H1 (cell line): ENCODE data around the gene ANO2. TPM values are rescaled to one million over a fixed set of nuclear protein-coding genes. Genes with fewer than 3 reads are reported as not detected.

ENCODE experiments used
- CTCF ChIA-PET: fragments of 300-600 bp; sonication (Branson Sonifier 250); formaldehyde crosslinking; loops from one replicate; lab custom pipeline; 2021; ENCODE audit not compliant: partially characterized antibody; lab: Charles Lee
- POLR2A ChIA-PET: fragments of 300-600 bp; sonication (Branson Sonifier 250); formaldehyde crosslinking; loops from one replicate; lab custom pipeline; 2021; ENCODE audit warnings: inconsistent platforms; ENCODE audit not compliant: partially characterized antibody; lab: Charles Lee
- DNase-seq, 2 experiments: peaks; one replicate each; pipeline versions ENCODE4 v3.0.0 to v3.0.0-alpha.2; 2010 to 2022; ENCODE audit warnings: low spot score in 2 of 2, low read depth in 1 of 2, mixed read lengths in 1 of 2
- FAIRE-seq: peaks from 2 replicates; lab custom pipeline; 2011; peaks lifted over from hg19 to GRCh38; lab: Jason Lieb, UNC
- H2AFZ ChIP-seq: 2 replicates; pipeline ENCODE4 v1.8.1; 2012; ENCODE audit warnings: low read length, inconsistent platforms
- H2AK5ac ChIP-seq: 2 replicates; pipeline ENCODE4 v1.6.1; 2013; ENCODE audit warnings: low read depth, low read length
- H2BK120ac ChIP-seq: replicated peaks from 2 replicates; pipeline ENCODE3; 2013; ENCODE audit warnings: low read depth, low read length, inconsistent platforms
- H2BK12ac ChIP-seq: 2 replicates; pipeline ENCODE4 v1.6.1; 2013; ENCODE audit warnings: low read depth, low read length
- H2BK15ac ChIP-seq: 2 replicates; pipeline ENCODE4 v1.6.1; 2013; ENCODE audit warnings: low read length
- H2BK20ac ChIP-seq: 2 replicates; pipeline ENCODE4 v1.6.1; 2013; ENCODE audit warnings: low read length
- H2BK5ac ChIP-seq: 2 replicates; pipeline ENCODE4 v1.6.1; 2013; ENCODE audit warnings: low read depth, low read length
- H3K14ac ChIP-seq: 2 replicates; pipeline ENCODE4 v1.6.1; 2013; ENCODE audit warnings: inconsistent platforms; ENCODE audit not compliant: insufficient read length
- H3K18ac ChIP-seq: 2 replicates; pipeline ENCODE4 v1.6.1; 2013; ENCODE audit warnings: low read length; ENCODE audit errors: extremely low read depth
- H3K23ac ChIP-seq: 2 replicates; pipeline ENCODE4 v1.6.1; 2013; ENCODE audit warnings: inconsistent platforms; ENCODE audit not compliant: insufficient read length
- H3K23me2 ChIP-seq: 2 replicates; pipeline ENCODE4 v1.6.1; 2013; ENCODE audit warnings: low read depth, low read length
- H3K27ac ChIP-seq: 2 replicates; pipeline ENCODE4 v1.6.1; 2011; ENCODE audit warnings: low read depth, low read length, inconsistent platforms
- H3K27me3 ChIP-seq, 4 experiments: replicated peaks in 1 of 4; 1 replicate in 1 of 4; 2 replicates in 3 of 4; pipeline versions ENCODE4 v1.6.1 to v1.8.1; 2011 to 2013; ENCODE audit warnings: low read length in 3 of 4, mild to moderate bottlenecking in 3 of 4, inconsistent platforms in 2 of 4, mixed read lengths in 2 of 4, moderate library complexity in 1 of 4; ENCODE audit not compliant: control insufficient read depth in 3 of 4, insufficient read depth in 3 of 4; ENCODE audit errors: extremely low read depth in 1 of 4
- H3K36me3 ChIP-seq, 4 experiments: 2 replicates each; pipeline versions ENCODE4 v1.6.1 to v1.8.1; 2011 to 2013; ENCODE audit warnings: mild to moderate bottlenecking in 4 of 4, low read length in 3 of 4, moderate library complexity in 2 of 4, control low read depth in 1 of 4, inconsistent platforms in 1 of 4; ENCODE audit not compliant: insufficient read depth in 4 of 4, control insufficient read depth in 2 of 4
- H3K4ac ChIP-seq: replicated peaks from 2 replicates; pipeline ENCODE3; 2013; ENCODE audit warnings: low read length, low read depth, mixed read lengths, inconsistent platforms; ENCODE audit not compliant: insufficient read length
- H3K4me1 ChIP-seq, 4 experiments: replicated peaks in 1 of 4; 1 replicate in 1 of 4; 2 replicates in 3 of 4; pipeline versions ENCODE4 v1.6.1 to v1.8.1; 2011 to 2013; ENCODE audit warnings: low read length in 3 of 4, inconsistent platforms in 2 of 4, mixed read lengths in 1 of 4; ENCODE audit not compliant: insufficient read depth in 4 of 4, control insufficient read depth in 3 of 4
- H3K4me2 ChIP-seq, 2 experiments: 2 replicates each; pipeline versions ENCODE4 v1.6.1 to v1.8.1; 2011 to 2013; ENCODE audit warnings: low read depth in 2 of 2, low read length in 2 of 2, control low read depth in 1 of 2, inconsistent platforms in 1 of 2, mild to moderate bottlenecking in 1 of 2; ENCODE audit not compliant: insufficient read depth in 1 of 2
- H3K4me3 ChIP-seq, 4 experiments: fragments of 200-600, 300-600 bp in 1 of 4; sonication (generic), shearing (Covaris generic), sonication (Bioruptor Twin) in 1 of 4; 2 replicates each; pipeline versions ENCODE4 v1.5.1 to v1.8.1; 2011 to 2016; ENCODE audit warnings: low read length in 4 of 4, low read depth in 3 of 4, control low read depth in 2 of 4, inconsistent platforms in 2 of 4, mild to moderate bottlenecking in 2 of 4, mixed read lengths in 1 of 4, moderate library complexity in 1 of 4; ENCODE audit not compliant: insufficient read depth in 2 of 4; ENCODE audit errors: extremely low read depth in 1 of 4
- H3K56ac ChIP-seq: replicated peaks from 2 replicates; pipeline ENCODE3; 2013; ENCODE audit warnings: low read depth, mild to moderate bottlenecking, mixed read lengths, low read length, inconsistent platforms; ENCODE audit not compliant: insufficient read length
- H3K79me1 ChIP-seq: 2 replicates; pipeline ENCODE4 v1.6.1; 2013; ENCODE audit warnings: low read depth, low read length, control low read depth
- H3K79me2 ChIP-seq, 2 experiments: 2 replicates each; pipeline versions ENCODE4 v1.6.1 to v1.8.1; 2012 to 2013; ENCODE audit warnings: low read length in 2 of 2, mild to moderate bottlenecking in 2 of 2, inconsistent platforms in 1 of 2; ENCODE audit not compliant: insufficient read depth in 2 of 2, control insufficient read depth in 1 of 2
- H3K9ac ChIP-seq, 4 experiments: replicated peaks in 1 of 4; 1 replicate in 1 of 4; 2 replicates in 3 of 4; pipeline versions ENCODE4 v1.6.1 to v1.8.1; 2011 to 2013; ENCODE audit warnings: low read depth in 3 of 4, low read length in 3 of 4, control low read depth in 2 of 4, mild to moderate bottlenecking in 2 of 4, moderate library complexity in 2 of 4, inconsistent platforms in 1 of 4; ENCODE audit errors: extremely low read depth in 1 of 4
- H3K9me3 ChIP-seq, 2 experiments: 2 replicates each; pipeline versions ENCODE4 v1.6.1 to v1.8.1; 2012 to 2013; ENCODE audit warnings: mild to moderate bottlenecking in 2 of 2, moderate library complexity in 2 of 2, control low read depth in 1 of 2, inconsistent platforms in 1 of 2, low read depth in 1 of 2, low read length in 1 of 2, mixed read lengths in 1 of 2; ENCODE audit not compliant: insufficient read depth in 2 of 2
- H4K20me1 ChIP-seq, 2 experiments: replicated peaks in 1 of 2; 2 replicates each; pipeline versions ENCODE3 to v1.8.1; 2011 to 2013; ENCODE audit warnings: inconsistent platforms in 2 of 2, low read length in 2 of 2, mild to moderate bottlenecking in 1 of 2; ENCODE audit not compliant: insufficient read depth in 2 of 2, control insufficient read depth in 1 of 2
- H4K5ac ChIP-seq: 2 replicates; pipeline ENCODE4 v1.6.1; 2013; ENCODE audit warnings: low read length, low read depth, mixed read lengths, inconsistent platforms; ENCODE audit not compliant: insufficient read length
- H4K8ac ChIP-seq: 2 replicates; pipeline ENCODE4 v1.8.0; 2013; ENCODE audit warnings: mild to moderate bottlenecking, moderate library complexity, low read length, inconsistent platforms; ENCODE audit not compliant: insufficient read depth; ENCODE audit errors: extremely low read depth
- H4K91ac ChIP-seq: replicated peaks from 2 replicates; pipeline ENCODE3; 2013; ENCODE audit warnings: low read length, mixed read lengths, inconsistent platforms; ENCODE audit not compliant: insufficient read length
- ATF3 ChIP-seq: IDR thresholded peaks from 2 replicates; pipeline ENCODE4 v1.6.1; 2011; ENCODE audit warnings: low read depth, mild to moderate bottlenecking, low read length; ENCODE audit not compliant: insufficient read depth
- BACH1 ChIP-seq: IDR thresholded peaks from 2 replicates; pipeline ENCODE4 v1.6.1; 2012; ENCODE audit warnings: low read length, improper control_type of control experiment
- BRCA1 ChIP-seq: IDR thresholded peaks from 2 replicates; pipeline ENCODE4 v1.6.1; 2012; ENCODE audit warnings: low read depth, low read length, improper control_type of control experiment
- CBX5 ChIP-seq: fragments of 300-800, 300-1000 bp; sonication (generic); IDR thresholded peaks from 2 replicates; pipeline ENCODE4 v1.7.1; 2016; ENCODE audit warnings: antibody characterized with exemption, low read length, low read depth
- EZH2 ChIP-seq: fragments of 200-600 bp; sonication (generic); IDR thresholded peaks from 2 replicates; pipeline ENCODE4 v1.7.1; 2012; ENCODE audit warnings: low read depth, mild to moderate bottlenecking, moderate library complexity, low read length, inconsistent platforms; ENCODE audit not compliant: severe bottlenecking
- GTF2F1 ChIP-seq: IDR thresholded peaks from 2 replicates; pipeline ENCODE4 v1.6.1; 2012; ENCODE audit warnings: low read depth, low read length, improper control_type of control experiment, borderline replicate concordance
- HDAC6 ChIP-seq: IDR thresholded peaks from one replicate; pipeline ENCODE4 v1.7.1; 2012; ENCODE audit warnings: low read depth, mild to moderate bottlenecking, inconsistent platforms, low read length, moderate library complexity
- JUN ChIP-seq: IDR thresholded peaks from 2 replicates; pipeline ENCODE4 v1.6.1; 2011; ENCODE audit warnings: low read depth, mild to moderate bottlenecking, improper control_type of control experiment, low read length
- MAFK ChIP-seq: IDR thresholded peaks from 2 replicates; pipeline ENCODE4 v1.6.1; 2012; ENCODE audit warnings: low read depth, mild to moderate bottlenecking, improper control_type of control experiment, low read length
- POLR2A ChIP-seq, 2 experiments: IDR thresholded peaks; 1 replicate in 1 of 2; 2 replicates in 1 of 2; pipeline ENCODE4 v1.6.1; 2011; ENCODE audit warnings: low read depth in 2 of 2, low read length in 2 of 2, mild to moderate bottlenecking in 2 of 2; ENCODE audit errors: control extremely low read depth in 1 of 2
- RNF2 ChIP-seq: fragments of 200-900, 300-1000 bp; sonication (generic); IDR thresholded peaks from 2 replicates; pipeline ENCODE4 v1.7.1; 2016; ENCODE audit warnings: borderline replicate concordance, low read depth, mild to moderate bottlenecking, antibody characterized with exemption, low read length; ENCODE audit not compliant: poor library complexity, severe bottlenecking; ENCODE audit errors: missing control alignments
- SP2 ChIP-seq: IDR thresholded peaks from 2 replicates; pipeline ENCODE4 v1.6.1; 2012; ENCODE audit warnings: mild to moderate bottlenecking, low read length, inconsistent platforms
- TAF7 ChIP-seq: optimal IDR thresholded peaks from 2 replicates; pipeline ENCODE3; 2011; ENCODE audit warnings: low read depth, mild to moderate bottlenecking, inconsistent platforms, low read length, moderate library complexity, borderline replicate concordance
- TBP ChIP-seq: IDR thresholded peaks from 2 replicates; pipeline ENCODE4 v1.6.1; 2011; ENCODE audit warnings: low read depth, low read length, improper control_type of control experiment
- WGBS, 2 experiments: shearing (Covaris generic) in 1 of 2; methylation state at CpG; one replicate each; pipeline versions ENCODE4 v1.1.6 to v1.1.7; 2013 to 2015; ENCODE audit warnings: low lambda C conversion rate in 2 of 2, mixed read lengths in 2 of 2, inconsistent platforms in 1 of 2, low coverage in 1 of 2, missing lambda C conversion rate in 1 of 2; ENCODE audit not compliant: insufficient replicate concordance in 2 of 2, insufficient coverage in 1 of 2, insufficient read length in 1 of 2; ENCODE audit errors: extremely low coverage in 1 of 2, missing lambda C conversion rate in 1 of 2; 5-methylcytosine and 5-hydroxymethylcytosine counted together
- polyA plus RNA-seq, 7 experiments: library from polyadenylated mRNA; depleted of rRNA in 3 of 7; stranded (reverse) in 5 of 7; unstranded in 2 of 7; fragments of >200 nt in 5 of 7; fragments of 200-250 nt in 2 of 7; gene quantifications; 1 replicate in 5 of 7; 2 replicates in 1 of 7; 4 replicates in 1 of 7; pipeline versions ENCODE4 v1.2.1 to v1.2.3, GENCODE V29; 2011 to 2013; ENCODE audit warnings: missing spikeins in 2 of 7, mixed read lengths in 2 of 7
- total RNA-seq: library from RNA; stranded (reverse); fragmentation: NEBNext Ultra II Directional; extraction: Animal tissue kit (Norgen Biotek cat#: 25700); gene quantifications from 2 replicates; pipeline ENCODE4 v1.2.1, GENCODE V29; 2021

The ANO2 gene
- total and polyA plus RNA-seq, 2 of the 8 experiments (the other 6 are each of a cell fraction or from before 2014, with no cell fraction given) = 1.9 to 5.5 TPM

GRCh38 chr12:5963515-5963914, 18.5 kb upstream of the ANO2 start:
- CTCF ChIA-PET = interaction anchor here (0.7 to 5.1 kb wide), 6 partner anchors 10 to 219 kb away, joined by 3 to 45 read pairs (median 4); no protein-coding TSS in a partner anchor
- TF ChIP-seq BRCA1 = no peak
- TF ChIP-seq RNF2 = no peak
- TF ChIP-seq BACH1 = no peak
- no peak for TF ChIP-seq ATF3
- TF ChIP-seq JUN = no peak
- no peak for TF ChIP-seq SP2
- TF ChIP-seq GTF2F1 = no peak
- TF ChIP-seq TAF7 = no peak
- no peak for TF ChIP-seq POLR2A (IDR thresholded peaks at IDR 0.05; ENCODE audit: control extremely low read depth in 1 of 2, low read depth in 2 of 2, low read length in 2 of 2)
- TF ChIP-seq EZH2 = no peak
- no peak for TF ChIP-seq HDAC6
- TF ChIP-seq TBP = no peak
- no peak for TF ChIP-seq CBX5
- no peak for TF ChIP-seq MAFK

More at GRCh38 chr12:5963515-5963914, 18.5 kb upstream of the ANO2 start:
- Histone ChIP-seq H3K14ac (no peak overlapping the region), H2BK15ac (no peak overlapping the region), H3K23ac (no peak overlapping the region), H3K23me2 (no peaks in the 10 kb centered on the region), H3K27me3 (0 out of 7 replicates have a peak, but pooled peaks cover 0 to 3% (median 0%) of the 10 kb centered on the region in 4 experiments), H4K91ac (no peak overlapping the region), H3K9ac (no peak overlapping the region), H2BK12ac (no peak overlapping the region), H3K27ac (no peak overlapping the region), H3K4ac (no peak overlapping the region), H3K4me1 (peaks cover 5 to 15% (median 13%) of the 10 kb centered on the region in 4 experiments; a peak in 6 of 7 replicates), H3K79me1 (no peaks in the 10 kb centered on the region), H2BK20ac (no peak overlapping the region), H2AK5ac (no peak overlapping the region), H4K8ac (no peak overlapping the region), H4K20me1 (peaks cover 0 to 4% of the 10 kb centered on the region in 2 experiments), H3K56ac (no peak overlapping the region), H3K79me2 (no peaks in the 10 kb centered on the region), H3K18ac (0 out of 2 replicates have a peak overlapping the region, but pooled peaks have one; percentile 4), H4K5ac (no peak overlapping the region), H3K4me3 (no peak overlapping the region), H2BK5ac (no peak overlapping the region; the same call in 1 of the 2 replicates), H2BK120ac (no peak overlapping the region), H3K36me3 (no peaks in the 10 kb centered on the region), H3K9me3 (no peaks in the 10 kb centered on the region), H2AFZ (no peak overlapping the region), H3K4me2 (no peak overlapping the region)
- WGBS, 2 experiments = 85% methylated on average over 7 of the region's 7 CpGs; no CpG with 5 or more reads in 1 of the 2 experiments
- POLR2A ChIA-PET = no interaction called here
- no peak for DNase-seq
- FAIRE-seq = no peak
